CD4-positive, alpha-beta T cell treated with Interleukin-4 for 4 hours (primary cell): ENCODE measurements around the gene NUTM2D.
"Not testable (repeated sequence)": the region's sequence is repeated elsewhere in the genome, so short reads cannot be mapped to it uniquely, and the experiment has no call there.

Source experiments
- DNase-seq: peaks from one replicate; pipeline ENCODE4 v3.0.0-alpha.2; 2020

The NUTM2D gene

GRCh38 chr10:87383149-87383857 is 25.8 kb downstream of the NUTM2D start:
- DNase-seq = not testable (repeated sequence)

DNA sequence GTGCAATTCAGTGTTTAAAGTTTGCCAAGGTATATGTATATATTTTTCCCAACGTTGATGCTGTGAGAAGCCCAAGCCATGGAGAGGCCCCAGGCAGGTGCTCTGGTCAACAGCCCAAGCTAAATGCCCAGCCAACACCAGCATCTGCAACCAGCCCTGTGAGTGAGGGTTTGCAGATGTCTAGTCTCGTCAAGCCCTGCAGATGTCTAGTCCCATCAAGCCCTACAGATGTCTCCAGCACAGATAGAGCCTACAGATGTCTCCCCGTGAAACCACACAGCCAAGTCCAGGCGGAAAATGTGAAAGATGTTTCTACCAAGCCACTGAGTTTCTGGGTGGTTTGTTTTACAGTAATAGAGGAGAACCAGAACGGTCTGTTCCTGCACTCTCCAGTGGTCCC is 26.7 kb downstream of the NUTM2D start:
- not testable (repeated sequence) for DNase-seq

- DNase-seq = not testable (repeated sequence)
Observed at GRCh38 chr10:87385762-87386360, 28.3 kb downstream of the NUTM2D start.

DNA sequence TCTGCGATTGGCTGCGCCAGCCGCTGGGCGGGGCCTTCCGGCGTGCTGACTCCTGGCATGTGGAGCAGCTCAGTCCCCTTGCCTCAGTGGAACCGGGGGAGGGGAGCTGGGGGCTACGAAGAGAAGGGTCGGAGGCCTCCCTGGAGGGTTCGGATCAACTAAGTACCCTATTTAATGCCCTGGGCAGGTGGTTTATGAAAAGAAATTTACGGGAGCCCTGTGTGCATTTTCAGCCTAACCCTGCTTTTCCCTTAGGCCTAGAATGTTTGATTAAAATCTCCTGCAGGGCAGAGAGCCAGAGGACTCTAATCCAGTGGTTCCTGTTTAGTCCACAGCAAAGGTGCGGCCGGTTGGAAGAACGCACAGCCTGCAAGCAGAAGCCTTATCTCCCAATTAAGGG is 33.8 kb downstream of the NUTM2D start:
- not testable (repeated sequence) for DNase-seq

DNA sequence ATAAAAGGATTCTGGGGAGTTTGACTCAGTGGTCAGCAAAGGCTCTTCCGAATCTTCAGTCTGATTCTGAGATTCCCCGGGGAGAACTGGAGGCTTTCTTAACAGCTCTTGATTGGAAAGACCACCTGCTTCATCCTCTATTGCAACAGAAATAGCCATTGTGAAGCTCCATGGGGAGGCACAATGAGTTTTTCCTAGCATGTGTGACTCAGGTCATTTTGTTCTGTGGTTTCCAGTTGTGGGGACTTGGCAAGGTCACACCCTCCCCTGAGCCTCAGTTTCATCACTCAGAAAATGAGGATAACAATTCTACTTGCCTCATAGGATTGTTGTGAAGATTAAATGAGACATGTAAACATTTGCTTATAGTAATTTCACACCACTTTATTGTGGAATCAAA is 38.7 kb downstream of the NUTM2D start:
- not testable (repeated sequence) for DNase-seq

GRCh38 chr10:87398436-87398835 is 40.9 kb downstream of the NUTM2D start:
- DNase-seq = not testable (repeated sequence)

- not testable (repeated sequence) for DNase-seq
Observed at GRCh38 chr10:87407516-87408467, 50.2 kb downstream of the NUTM2D start.

DNA sequence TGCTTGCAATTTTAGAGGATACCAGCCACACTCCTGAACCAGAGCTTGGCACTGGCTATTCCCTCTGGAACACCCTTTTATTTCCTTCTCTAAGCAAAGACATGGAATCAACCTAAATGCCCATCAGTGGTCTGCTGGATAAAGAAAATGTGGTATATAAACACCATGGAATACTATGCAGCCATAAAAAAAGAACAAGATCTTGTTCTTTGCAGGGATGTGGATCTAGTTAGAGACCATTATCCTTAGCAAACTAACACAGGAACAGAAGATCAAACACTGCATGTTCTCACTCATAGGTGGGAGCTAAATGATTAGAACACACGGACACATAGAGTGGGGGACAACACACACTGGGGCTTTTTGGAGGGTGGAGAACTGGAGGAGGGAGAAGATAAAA is 56.4 kb downstream of the NUTM2D start:
- DNase-seq = not testable (repeated sequence)
